ENCODE results near the gene RAB39A.
"Not testable (repeated sequence)": the region's sequence is repeated elsewhere in the genome, so short reads cannot be mapped to it uniquely, and the experiment has no call there.

Gene RAB39A

GRCh38 chr11:107928046-107928766, at the start of gene RAB39A:
Gene RAB39A, plus strand, starts transcription at chr11:107928448. Its CDS starts 121 bp downstream, at chr11:107928569.
- peak; percentile 49 for DNase-seq (ENCODE audit: low read depth)

GRCh38 chr11:107881471-107881870, 46.8 kb upstream of the RAB39A start:
- not testable (repeated sequence) for DNase-seq (ENCODE audit: low read depth)

DNA sequence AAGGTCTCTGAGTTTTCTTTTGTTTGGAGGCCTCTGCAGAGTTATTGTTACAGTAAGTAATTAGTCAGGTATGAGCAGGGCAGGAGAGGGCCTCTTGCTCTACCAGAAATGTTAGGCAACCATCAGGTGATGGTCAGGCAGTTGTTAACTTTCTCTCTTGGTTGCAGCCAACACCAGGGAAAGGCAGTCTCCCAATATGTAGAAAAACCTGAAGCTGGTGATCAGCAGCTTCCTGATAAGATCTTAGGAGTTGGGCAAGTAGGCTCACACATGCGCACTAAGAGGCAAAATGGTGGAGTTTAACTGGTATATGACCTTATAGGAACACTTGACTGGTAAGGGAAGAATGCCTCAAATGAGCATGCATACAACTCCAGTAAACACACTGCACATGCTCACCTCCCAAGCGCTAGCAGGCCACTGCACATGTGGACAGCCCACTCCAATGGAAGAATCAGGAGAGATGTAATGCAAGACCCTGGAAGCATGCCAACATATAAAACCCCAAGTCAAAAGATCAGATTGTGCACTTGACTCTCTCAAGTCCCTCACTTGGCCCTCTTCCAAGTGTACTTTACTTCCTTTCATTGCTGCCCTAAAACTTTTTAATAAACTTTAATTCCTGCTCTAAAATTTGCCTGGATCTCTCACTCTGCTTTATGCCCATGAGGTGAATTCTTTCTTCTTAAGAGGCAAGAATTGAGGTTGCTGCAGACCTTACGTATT, 46.0 kb upstream of the RAB39A start:
- DNase-seq (ENCODE audit: low read depth) = no peak

- no peak for DNase-seq (ENCODE audit: low read depth)
These were observed 30.0 kb upstream of the RAB39A start for GRCh38 chr11:107898270-107898669.

GRCh38 chr11:107908211-107908610, 20.0 kb upstream of the RAB39A start:
- no peak for DNase-seq (ENCODE audit: low read depth)

- not testable (repeated sequence) for DNase-seq (ENCODE audit: low read depth)
These were observed 15.8 kb upstream of the RAB39A start for GRCh38 chr11:107912415-107912814.

DNA sequence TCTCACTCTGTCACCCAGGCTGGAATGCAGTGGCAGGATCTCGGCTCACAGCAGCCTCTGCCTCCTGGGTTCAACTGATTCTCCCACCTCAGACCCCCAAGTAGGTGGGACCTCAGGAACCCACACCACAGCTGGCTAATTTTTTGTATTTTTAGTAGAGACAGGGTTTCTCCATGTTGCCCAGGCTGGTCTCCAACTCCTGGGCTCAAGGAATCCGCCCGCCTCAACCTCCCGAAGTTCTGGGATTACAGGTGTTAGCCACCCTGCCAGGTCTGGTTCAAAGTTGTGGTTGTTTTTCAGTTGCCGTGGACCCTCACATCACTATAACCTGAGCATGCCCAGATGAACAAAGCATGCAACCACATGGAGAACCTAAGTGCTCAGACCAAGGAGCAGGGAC, 13.0 kb upstream of the RAB39A start:
- DNase-seq (ENCODE audit: low read depth) = no peak

DNA sequence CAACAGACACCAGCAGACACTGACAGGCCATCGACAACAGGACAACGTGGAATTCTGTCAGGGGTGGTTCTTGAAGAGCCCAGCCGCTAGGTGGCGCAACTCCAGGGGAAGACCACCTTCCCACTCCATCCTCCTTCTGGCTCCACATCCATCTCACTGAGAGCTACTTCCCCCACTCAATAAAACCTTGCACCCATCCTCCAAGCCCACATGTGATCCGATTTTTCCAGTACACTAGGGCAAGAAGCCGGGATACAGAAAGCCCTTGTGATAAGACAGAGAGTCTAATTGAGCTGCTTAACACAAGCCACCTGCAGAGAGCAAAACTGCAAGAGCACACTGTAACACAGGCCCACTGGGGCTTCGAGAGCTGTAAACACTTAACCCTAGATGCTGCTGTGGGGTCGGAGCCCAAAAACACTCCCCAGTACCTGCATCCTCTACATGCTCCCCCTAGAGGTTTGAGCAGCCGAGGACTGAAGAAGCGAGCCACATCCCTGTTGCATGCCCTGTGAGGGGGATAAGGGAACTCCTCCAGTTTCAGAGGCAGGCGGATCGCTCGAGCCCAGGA, 11.5 kb upstream of the RAB39A start:
- DNase-seq (ENCODE audit: low read depth) = no peak

- DNase-seq (ENCODE audit: low read depth) = no peak
These were observed 6.3 kb upstream of the RAB39A start for GRCh38 chr11:107921997-107922396.

GRCh38 chr11:107923519-107923918, 4.7 kb upstream of the RAB39A start:
- DNase-seq (ENCODE audit: low read depth) = not testable (repeated sequence)

DNA sequence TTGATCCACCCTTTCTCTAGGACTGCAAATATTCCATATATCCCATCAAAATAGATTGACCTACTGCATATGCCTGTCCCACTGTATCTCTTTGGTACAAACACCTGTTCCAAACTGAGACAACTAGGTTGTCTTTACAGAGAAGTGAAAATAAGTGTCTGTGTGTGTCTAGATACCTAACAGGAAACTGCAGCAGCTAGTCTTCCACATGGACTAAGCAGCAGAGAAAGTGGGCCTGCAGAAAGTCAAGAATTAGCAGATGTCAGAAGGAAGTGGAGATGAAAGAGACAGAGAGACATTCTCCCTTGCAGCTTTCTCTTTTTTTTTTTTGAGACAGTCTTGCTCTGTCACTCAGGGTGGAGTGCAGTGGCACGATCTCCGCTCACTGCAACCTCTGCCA, 3.9 kb upstream of the RAB39A start:
- no peak for DNase-seq (ENCODE audit: low read depth)

DNA sequence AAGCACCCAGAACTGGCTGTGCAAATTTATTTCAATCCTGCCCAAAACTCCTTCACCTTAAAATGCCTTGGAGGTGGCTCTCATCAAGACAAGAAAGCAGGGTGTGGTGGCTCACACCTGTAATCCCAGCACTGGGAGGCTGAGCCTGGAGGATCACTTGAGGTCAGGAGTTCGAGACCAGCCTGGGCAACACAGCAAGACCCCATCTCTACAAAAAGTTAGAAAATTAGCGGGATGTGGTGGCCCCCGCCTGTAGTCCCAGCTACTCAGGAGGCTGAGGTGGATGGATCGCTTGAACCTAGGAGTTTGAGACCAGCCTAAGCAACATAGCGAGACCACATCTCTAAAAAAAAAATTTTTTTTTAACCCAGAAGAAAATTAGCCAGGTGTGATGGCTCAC, 689 bp upstream of the RAB39A start:
- no peak for DNase-seq (ENCODE audit: low read depth)

- no peak for DNase-seq (ENCODE audit: low read depth)
These were observed 689 bp downstream of the RAB39A start for GRCh38 chr11:107928767-107929507.

- DNase-seq (ENCODE audit: low read depth) = no peak
These were observed 1.5 kb downstream of the RAB39A start for GRCh38 chr11:107929611-107930200.

- no peak for DNase-seq (ENCODE audit: low read depth)
These were observed 3.0 kb downstream of the RAB39A start for GRCh38 chr11:107931206-107931605.

DNA sequence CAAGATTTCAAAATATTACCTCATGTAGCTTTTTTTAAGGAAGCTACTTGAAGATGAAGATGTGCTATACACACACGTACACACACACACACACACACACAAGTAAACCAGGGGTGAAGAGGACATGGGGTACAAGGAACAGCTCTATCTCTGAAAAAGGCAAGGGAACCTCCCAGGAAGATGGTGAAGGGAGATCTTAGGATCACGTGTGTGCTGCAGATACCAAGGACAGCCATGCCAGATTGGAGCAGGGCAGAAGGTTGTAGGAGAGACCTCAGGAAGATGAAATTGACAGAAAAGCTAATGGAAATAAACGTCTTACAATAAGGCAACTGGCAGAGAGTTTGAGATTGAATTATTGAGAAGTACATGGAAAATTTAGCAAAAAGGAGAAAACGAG, 19.7 kb downstream of the RAB39A start:
- DNase-seq (ENCODE audit: low read depth) = no peak

DNA sequence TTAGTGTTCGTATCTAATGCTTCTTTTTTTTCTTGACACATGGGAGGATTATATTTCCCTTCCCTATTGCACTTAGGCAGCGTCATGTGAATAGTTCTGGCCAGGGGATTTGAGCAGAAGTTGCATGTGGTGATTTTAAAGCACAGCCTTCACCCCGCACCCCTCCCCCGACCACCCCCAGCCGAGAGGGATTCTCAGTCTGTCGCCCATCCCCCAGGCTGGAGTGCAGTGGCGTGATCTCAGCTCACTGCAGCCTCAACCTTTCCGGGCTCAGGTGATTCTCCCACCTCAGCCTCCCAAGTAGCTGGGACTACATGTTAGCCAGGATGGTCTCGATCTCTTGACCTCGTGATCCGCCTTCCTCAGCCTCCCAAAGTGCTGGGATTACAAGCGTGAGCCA, 20.1 kb downstream of the RAB39A start:
- DNase-seq (ENCODE audit: low read depth) = not testable (repeated sequence)

DNA sequence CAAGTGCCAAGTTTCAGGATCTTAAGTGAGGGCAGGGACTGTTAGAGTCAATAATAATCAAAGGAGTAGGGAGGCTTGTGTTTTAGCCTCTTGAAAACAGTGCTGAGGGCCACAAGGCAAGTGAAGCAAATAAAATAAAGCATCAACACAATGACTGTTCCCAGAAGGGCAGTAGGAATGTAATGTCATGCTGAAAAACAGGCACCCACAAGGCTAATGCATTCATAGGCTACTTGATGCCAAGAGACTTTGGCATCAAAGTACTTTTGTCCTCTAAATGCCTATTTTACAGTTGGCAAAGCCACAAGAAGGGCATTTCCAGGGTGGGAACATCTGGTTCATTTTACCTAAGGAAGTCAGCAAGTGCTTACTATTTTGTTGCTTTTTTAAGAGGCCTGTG, 22.9 kb downstream of the RAB39A start:
- no peak for DNase-seq (ENCODE audit: low read depth)

GRCh38 chr11:107953446-107953845, 25.2 kb downstream of the RAB39A start:
- no peak for DNase-seq (ENCODE audit: low read depth)

DNA sequence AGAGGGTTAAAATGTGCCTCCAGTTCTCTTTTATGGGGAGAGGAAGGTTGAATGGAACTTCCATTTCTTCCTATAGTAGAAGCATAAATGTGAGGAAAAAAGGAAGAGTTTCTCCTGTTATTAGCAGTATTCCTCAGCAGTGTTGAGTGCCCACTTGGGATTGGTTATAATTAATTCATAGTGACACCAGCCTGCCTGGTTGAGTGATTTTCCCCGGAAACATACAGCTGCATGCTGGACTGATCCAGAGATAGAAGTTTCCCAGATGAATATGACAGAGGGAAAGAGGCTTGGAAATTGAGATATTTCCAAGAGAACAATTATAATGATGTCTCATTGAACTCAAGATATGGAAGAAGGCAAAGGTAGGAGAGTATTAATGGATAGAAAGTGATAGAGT, 28.3 kb downstream of the RAB39A start:
- no peak for DNase-seq (ENCODE audit: low read depth)

DNA sequence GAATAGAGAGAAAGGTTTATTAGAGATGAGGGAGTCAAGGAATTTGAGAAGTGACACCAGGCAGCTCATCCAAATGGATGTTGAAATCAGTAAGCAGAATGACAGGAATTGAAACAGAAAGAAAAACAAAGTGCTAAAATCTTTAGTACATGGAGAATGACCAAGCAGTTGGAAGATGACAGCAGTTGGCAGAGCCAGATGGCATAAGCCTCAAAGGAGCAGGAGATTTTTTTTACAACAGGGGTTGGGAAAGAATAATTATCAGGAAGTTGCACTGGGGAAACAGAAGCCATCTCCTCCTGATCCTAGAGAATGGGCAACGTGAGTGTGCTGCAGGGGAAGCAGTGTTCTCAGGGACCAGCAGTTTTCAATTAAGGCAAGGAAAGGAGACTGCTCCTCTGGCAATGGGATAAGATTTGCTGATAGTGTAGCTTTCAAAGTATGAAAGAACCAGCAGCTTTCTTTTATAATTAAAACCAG, 28.9 kb downstream of the RAB39A start:
- no peak for DNase-seq (ENCODE audit: low read depth)

DNA sequence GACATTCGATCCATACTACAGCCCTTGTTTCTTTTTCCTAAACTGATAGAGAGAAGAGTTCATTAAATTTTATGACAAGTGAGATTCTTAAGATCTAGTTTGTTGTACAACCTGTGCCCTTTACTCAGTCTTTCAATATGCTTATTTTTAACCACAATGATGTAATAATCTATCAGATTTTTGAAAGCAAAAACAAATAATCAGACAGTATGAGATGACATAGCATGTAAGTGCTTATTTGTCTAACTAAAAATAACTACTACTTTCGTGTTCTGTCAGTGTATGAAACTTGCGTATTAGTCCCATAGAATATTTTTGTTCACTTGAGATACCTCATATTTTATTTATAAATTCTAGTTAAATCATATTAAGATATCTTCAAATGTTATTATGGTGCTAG, 33.2 kb downstream of the RAB39A start:
- no peak for DNase-seq (ENCODE audit: low read depth)
